Astrocyte of the cerebellum (primary cell): ENCODE results near the gene DIP2B.
"Not testable (repeated sequence)": the region's sequence is repeated elsewhere in the genome, so short reads cannot be mapped to it uniquely, and the experiment has no call there.

ENCODE experiments used
- DNase-seq: peaks from one replicate; pipeline ENCODE4 v3.0.0-alpha.2; 2011; ENCODE audit warnings: low read depth
- H3K4me3 ChIP-seq: 2 replicates; pipeline ENCODE4 v1.5.1; 2011; ENCODE audit warnings: mild to moderate bottlenecking, low read depth, low read length, moderate library complexity
- in situ Hi-C: cut with HindIII; loops from 2 replicates; pipeline ENCODE4 v1.10.0; 2017; ENCODE audit warnings: low sequenced_read_pairs
- TF ChIP-seq, protein P1 (sequence below): IDR thresholded peaks from 2 replicates; pipeline ENCODE4 v1.5.1; 2012; ENCODE audit warnings: low read length, low read depth, moderate library complexity, mild to moderate bottlenecking; ENCODE audit errors: missing control alignments

The DIP2B gene

DNA sequence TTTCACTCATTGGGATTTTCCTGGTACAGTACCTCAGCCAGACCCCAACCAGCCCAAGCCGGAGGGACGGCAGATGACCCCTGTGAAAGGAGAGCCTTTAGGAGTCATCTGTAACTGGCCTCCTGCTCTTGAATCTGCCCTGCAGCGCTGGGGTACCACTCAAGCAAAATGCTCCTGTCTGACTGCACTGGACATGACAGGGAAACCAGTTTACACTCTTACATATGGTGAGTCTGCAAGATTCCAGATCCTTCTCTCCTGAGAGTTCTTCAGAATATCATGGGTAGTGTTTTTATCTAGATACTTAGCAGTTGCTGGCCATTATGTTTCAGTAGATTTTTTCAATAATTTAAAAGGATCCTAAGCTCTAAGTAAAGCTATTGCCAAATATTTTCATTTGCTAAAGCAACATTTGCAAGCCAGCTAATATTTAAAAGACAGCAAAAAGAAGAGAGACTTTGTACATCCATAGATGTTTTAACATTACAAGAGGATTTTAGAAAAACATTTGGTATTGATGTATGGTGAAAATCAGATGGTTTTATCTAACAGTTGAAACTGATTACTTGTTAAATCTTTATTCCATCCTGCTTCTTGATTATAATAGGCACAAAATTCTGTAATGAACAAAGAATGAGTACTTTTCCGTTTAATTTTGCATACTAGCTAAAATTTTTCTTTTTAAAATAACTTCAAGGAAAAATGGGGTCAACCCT, 174.0 kb downstream of the DIP2B start:
- TF ChIP-seq, protein P1, sequence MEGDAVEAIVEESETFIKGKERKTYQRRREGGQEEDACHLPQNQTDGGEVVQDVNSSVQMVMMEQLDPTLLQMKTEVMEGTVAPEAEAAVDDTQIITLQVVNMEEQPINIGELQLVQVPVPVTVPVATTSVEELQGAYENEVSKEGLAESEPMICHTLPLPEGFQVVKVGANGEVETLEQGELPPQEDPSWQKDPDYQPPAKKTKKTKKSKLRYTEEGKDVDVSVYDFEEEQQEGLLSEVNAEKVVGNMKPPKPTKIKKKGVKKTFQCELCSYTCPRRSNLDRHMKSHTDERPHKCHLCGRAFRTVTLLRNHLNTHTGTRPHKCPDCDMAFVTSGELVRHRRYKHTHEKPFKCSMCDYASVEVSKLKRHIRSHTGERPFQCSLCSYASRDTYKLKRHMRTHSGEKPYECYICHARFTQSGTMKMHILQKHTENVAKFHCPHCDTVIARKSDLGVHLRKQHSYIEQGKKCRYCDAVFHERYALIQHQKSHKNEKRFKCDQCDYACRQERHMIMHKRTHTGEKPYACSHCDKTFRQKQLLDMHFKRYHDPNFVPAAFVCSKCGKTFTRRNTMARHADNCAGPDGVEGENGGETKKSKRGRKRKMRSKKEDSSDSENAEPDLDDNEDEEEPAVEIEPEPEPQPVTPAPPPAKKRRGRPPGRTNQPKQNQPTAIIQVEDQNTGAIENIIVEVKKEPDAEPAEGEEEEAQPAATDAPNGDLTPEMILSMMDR, result no peak
- DNase-seq, result no peak
- in situ Hi-C loops, result no loop called here
- H3K4me3 ChIP-seq, result no peak overlapping the region

- DNase-seq, result no peak
- TF ChIP-seq, protein P1, result no peak
- no peak overlapping the region for H3K4me3 ChIP-seq
- in situ Hi-C loops, result no loop called here
Measured at GRCh38 chr12:50679612-50680011, 174.8 kb downstream of the DIP2B start.

DNA sequence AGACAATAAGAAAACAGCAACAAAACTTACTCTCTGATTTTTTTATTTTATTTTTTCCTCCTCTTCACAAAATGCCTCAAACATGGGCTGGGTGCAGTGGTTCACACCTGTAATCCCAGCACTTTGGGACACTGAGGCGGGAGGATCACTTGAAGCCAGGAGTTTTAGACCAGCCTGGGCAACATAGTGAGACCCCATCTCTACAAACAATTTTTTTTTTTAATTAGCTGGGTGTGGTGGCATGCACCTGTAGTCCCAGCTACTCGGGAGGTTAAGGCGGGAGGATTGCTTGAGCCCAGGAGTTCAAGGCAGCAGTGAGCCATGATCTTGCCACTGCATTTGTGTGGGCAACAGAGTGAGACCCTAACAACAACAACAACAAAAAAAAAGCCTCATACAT, 176.3 kb downstream of the DIP2B start:
- DNase-seq, in situ Hi-C loops: not testable (repeated sequence)

DNA sequence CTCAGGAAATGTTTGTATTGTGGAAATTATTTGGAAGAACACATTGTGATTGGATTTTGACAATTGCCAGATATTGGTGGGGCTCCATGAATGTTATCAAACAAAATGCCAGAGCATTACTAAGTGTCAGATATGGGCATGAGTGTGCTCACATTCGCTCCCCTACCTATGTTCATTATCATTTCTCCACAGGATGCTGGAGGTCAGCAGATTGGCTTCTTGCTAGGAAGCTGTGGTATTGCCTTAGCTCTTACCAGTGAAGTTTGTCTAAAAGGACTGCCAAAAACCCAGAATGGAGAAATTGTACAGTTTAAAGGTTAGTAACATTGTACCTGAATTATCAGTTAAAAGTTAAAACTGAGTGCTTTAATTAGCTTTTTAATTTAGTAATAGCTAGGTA, 180.9 kb downstream of the DIP2B start:
- in situ Hi-C loops, result no loop called here
- TF ChIP-seq, protein P1, result no peak
- H3K4me3 ChIP-seq, result no peak overlapping the region
- DNase-seq, result no peak

More for the DNA sequence above, 176.3 kb downstream of the DIP2B start:
- H3K4me3 ChIP-seq, result not testable (repeated sequence)

GRCh38 chr12:50686406-50686805, 181.6 kb downstream of the DIP2B start:
- no peak for DNase-seq
- TF ChIP-seq, protein P1, result no peak
- no peak overlapping the region for H3K4me3 ChIP-seq
- in situ Hi-C loops, result no loop called here

DNA sequence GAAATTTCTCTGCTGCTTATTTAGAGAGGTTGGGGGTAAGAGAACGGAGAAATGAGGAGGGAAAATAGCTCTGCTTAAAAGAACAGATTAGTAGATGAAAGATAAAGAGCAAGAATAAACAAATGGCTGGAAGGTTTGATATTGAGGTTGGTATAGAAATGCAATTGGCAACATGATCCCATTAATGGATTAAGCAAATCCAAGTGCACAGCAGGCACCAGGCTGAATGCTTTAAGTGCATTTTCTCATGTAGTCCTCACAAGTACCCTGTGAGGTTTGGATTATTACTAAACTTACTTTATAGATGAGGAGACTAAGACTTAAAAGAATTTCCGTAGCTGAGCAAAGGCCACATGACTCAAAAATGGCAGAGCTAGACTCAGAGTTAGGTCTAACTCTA, 182.2 kb downstream of the DIP2B start:
- no peak overlapping the region for H3K4me3 ChIP-seq
- DNase-seq, result no peak
- TF ChIP-seq, protein P1, result no peak
- in situ Hi-C loops, result no loop called here

DNA sequence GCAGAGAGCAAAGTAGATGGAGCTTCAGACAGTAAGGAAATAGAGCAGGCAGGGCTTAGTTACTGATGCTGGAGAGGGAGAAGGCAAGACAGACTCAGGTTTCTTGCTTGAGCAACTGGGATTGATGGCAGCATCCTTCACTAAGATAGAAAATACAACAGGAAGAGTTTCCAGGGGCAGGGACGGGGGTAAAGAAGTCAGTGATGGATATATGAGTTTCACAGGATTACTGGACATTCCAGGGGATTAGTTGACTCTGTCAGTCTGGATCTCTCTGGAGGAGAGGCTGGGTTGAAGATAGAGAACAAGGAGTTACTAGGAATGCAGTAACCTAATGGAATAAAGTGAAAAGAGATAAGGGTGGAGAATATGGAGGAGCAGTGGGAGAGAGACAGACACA, 184.7 kb downstream of the DIP2B start:
- no peak for DNase-seq
- TF ChIP-seq, protein P1, result no peak
- in situ Hi-C loops, result no loop called here
- no peak overlapping the region for H3K4me3 ChIP-seq
